ENCODE results near the gene TASL.

GRCh38 chrX:30576881-30577280, 685 bp downstream of the TASL start:
- TF ChIP-seq POLR2A (IDR thresholded peaks at IDR 0.05) (no peak), CTCF (IDR thresholded peaks at IDR 0.05) (no peak), POLR2AphosphoS5 (IDR thresholded peaks at IDR 0.05; ENCODE audit: insufficient read depth in 1 of 2, low read depth in 1 of 2) (no peak)
